Measurements from ENCODE around the gene INPP5A. TPM values are rescaled to one million over a fixed set of nuclear protein-coding genes. Genes with fewer than 3 reads are reported as not detected.

The INPP5A gene
- total RNA-seq, 1 donor from 2014 or later, result 30.6 TPM

DNA sequence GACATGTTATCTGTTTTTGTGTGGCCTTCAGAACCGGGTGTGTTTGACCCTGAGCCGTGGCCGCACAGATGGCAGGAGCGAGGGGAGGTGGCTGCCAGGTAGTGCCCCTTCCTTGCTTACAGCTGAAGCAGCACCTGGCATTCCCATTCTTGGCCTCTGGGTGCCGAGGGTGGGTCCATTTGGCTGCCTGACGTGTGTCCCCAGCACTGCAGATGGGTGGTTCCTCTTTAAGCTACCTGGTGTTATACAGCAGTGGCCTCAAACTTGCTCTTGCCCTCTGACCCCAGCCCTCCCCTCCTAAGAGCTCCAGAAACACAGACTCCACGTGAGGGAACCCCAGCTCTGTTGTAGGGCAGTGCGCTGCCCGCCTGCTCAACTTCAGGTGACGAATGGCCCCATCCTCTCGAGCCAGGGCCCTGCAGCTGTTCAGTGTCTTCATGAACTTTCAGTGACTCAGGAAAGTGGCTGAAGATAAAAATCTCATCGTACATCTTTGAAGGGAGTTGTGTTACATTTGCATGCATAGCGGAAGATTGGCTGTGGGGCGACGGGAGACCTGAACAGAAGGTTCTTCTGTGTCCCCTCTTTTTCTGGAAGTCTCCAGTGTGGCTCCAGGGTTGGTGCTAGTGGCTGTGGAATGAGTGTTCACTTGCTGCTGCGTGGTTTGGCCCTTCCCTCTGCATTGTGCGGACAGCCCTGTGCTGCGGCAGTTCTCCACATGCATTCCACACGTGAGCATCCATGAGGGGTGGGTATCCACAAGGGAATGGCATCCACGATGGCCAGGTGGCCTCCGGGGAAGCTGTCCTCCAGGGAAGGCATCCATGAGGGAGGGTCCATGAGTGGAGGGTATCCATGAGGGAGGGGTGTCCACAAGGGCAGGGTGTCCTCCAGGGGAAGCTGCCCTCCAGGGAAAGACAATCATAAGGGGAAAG is 91.6 kb downstream of the INPP5A start:
- H3K4me1 Mint-ChIP-seq (ENCODE audit: low read depth), result peaks cover 9% of the 10 kb centered on the region
- H3K4me3 Mint-ChIP-seq (ENCODE audit: low read depth), result no peak overlapping the region
- no peak overlapping the region for H3K27ac Mint-ChIP-seq
- TF ChIP-seq, protein P1, sequence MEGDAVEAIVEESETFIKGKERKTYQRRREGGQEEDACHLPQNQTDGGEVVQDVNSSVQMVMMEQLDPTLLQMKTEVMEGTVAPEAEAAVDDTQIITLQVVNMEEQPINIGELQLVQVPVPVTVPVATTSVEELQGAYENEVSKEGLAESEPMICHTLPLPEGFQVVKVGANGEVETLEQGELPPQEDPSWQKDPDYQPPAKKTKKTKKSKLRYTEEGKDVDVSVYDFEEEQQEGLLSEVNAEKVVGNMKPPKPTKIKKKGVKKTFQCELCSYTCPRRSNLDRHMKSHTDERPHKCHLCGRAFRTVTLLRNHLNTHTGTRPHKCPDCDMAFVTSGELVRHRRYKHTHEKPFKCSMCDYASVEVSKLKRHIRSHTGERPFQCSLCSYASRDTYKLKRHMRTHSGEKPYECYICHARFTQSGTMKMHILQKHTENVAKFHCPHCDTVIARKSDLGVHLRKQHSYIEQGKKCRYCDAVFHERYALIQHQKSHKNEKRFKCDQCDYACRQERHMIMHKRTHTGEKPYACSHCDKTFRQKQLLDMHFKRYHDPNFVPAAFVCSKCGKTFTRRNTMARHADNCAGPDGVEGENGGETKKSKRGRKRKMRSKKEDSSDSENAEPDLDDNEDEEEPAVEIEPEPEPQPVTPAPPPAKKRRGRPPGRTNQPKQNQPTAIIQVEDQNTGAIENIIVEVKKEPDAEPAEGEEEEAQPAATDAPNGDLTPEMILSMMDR (IDR thresholded peaks at IDR 0.05; ENCODE audit: unreplicated experiment), result no peak
- H3K27me3 Mint-ChIP-seq, result peaks cover 7% of the 10 kb centered on the region
- H3K36me3 Mint-ChIP-seq (ENCODE audit: insufficient read depth), result no peaks in the 10 kb centered on the region
- DNase-seq (ENCODE audit: low spot score, unreplicated experiment), result no peak
- no peaks in the 10 kb centered on the region for H3K9me3 Mint-ChIP-seq (ENCODE audit: low read depth)

DNA sequence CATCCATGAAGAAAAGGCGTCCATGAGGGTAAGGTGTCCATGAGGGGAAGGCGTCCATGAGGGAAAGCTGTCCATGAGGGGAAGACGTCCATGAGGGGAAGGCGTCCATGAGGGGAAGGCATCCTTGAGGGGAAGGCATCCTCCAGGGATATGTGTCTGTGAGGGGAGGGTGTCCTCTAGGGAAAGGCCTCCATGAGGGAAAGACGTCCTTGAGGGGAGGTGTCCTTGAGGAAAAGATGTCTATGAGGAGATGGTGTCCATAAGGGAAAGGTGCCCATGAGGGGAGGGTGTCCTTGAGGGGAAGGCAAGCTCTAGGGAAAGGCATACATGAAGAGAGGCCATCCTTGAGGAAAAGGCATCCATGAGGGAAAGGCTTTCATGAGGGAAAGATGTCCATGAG is 92.6 kb downstream of the INPP5A start:
- H3K27ac Mint-ChIP-seq, result no peak overlapping the region
- no peak overlapping the region for H3K4me3 Mint-ChIP-seq (ENCODE audit: low read depth)
- no peaks in the 10 kb centered on the region for H3K9me3 Mint-ChIP-seq (ENCODE audit: low read depth)

DNA sequence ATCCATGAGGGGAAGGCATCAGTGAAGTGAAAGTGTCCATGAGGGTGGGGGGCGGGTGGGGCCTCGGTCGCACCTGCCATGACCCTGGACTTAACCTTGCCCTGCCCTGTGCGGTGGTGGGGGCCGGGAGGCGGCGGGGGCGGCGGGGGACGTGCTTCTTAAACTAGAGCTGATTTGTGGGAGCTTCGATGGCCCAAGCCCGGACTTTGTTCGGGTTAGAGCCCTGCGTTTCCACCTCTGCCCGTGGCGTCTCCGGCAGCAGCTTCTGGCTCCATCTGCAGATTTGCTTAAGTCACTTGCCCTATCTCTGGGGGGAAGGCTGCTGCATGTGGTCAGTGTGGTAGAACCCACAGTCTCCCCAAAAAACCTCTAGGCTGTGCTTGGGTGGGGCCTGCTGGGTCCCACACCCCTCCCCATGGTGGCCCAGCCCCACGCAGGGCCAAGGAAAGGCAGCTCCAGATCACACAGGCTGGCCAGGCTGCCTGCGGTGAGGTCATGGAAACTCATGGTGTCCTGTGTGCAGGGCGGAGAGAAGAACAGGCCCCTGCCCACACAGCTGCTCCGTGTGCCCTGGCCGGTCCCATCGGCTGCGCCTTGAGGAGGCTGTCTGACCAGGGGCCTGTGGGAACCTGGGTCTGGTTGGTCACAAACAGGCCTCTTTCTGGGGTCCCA is 93.2 kb downstream of the INPP5A start:
- Mint-ChIP-seq H3K27ac (no peak overlapping the region), H3K4me3 (ENCODE audit: low read depth) (no peak overlapping the region), H3K36me3 (ENCODE audit: insufficient read depth) (no peaks in the 10 kb centered on the region), H3K4me1 (ENCODE audit: low read depth) (peaks cover 9% of the 10 kb centered on the region), H3K27me3 (peaks cover 7% of the 10 kb centered on the region), H3K9me3 (ENCODE audit: low read depth) (no peaks in the 10 kb centered on the region)
- DNase-seq (ENCODE audit: low spot score, unreplicated experiment), result no peak
- TF ChIP-seq, protein P1 (IDR thresholded peaks at IDR 0.05; ENCODE audit: unreplicated experiment), result no peak

More for the DNA sequence above, 92.6 kb downstream of the INPP5A start:
- Mint-ChIP-seq H3K4me1 (ENCODE audit: low read depth) (peaks cover 9% of the 10 kb centered on the region), H3K36me3 (ENCODE audit: insufficient read depth) (no peaks in the 10 kb centered on the region), H3K27me3 (peaks cover 7% of the 10 kb centered on the region)
- TF ChIP-seq, protein P1 (IDR thresholded peaks at IDR 0.05; ENCODE audit: unreplicated experiment), result no peak
- DNase-seq (ENCODE audit: low spot score, unreplicated experiment), result no peak

DNA sequence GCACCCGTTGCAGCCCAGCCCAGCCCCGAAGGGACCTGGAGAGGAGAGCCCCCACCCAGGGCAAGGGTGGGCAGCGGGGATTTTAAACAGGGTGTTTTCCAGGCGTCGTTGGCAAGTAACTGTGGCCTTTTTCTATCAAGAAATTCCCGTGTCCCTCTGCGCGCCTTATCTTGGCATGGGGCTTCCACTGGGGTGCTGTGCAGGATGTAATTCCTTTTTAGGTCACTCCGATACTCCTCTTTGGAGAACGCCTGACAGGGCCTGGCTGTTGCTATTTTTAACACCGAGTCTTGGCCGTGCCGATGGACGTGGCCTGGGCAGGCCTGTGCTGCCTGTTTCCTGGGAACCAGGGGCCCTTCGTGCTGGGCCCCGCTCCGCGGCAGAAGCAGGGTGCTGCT is 93.8 kb downstream of the INPP5A start:
- peaks cover 9% of the 10 kb centered on the region for H3K4me1 Mint-ChIP-seq (ENCODE audit: low read depth)
- TF ChIP-seq, protein P1 (IDR thresholded peaks at IDR 0.05; ENCODE audit: unreplicated experiment), result no peak
- peaks cover 7% of the 10 kb centered on the region for H3K27me3 Mint-ChIP-seq
- H3K27ac Mint-ChIP-seq, result no peak overlapping the region
- H3K36me3 Mint-ChIP-seq (ENCODE audit: insufficient read depth), result no peaks in the 10 kb centered on the region
- DNase-seq (ENCODE audit: low spot score, unreplicated experiment), result no peak
- no peak overlapping the region for H3K4me3 Mint-ChIP-seq (ENCODE audit: low read depth)
- no peaks in the 10 kb centered on the region for H3K9me3 Mint-ChIP-seq (ENCODE audit: low read depth)

DNA sequence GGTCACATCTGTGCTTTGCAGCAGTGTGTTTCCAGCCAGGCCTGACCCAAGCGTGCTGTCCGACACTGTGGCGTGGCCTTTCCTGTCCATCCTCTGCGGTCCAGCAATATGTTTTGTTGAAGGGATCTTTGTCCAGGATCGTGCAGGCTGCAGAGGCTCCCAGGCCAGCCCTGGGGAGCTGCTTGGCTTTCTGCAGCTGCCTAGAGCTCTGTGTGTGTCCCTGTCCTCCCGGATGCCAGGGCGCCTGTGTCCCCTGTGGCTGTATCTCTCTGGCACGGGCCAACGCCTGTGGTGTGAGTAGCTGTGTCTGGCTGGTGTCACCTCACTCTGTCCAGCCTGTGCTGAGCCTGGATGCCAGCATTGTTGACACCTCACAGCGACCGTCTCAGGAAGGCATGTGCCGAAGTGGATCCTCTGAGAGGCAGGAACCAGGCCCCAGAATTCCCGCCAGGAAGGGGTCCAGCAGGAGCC is 94.5 kb downstream of the INPP5A start:
- Mint-ChIP-seq H3K4me1 (ENCODE audit: low read depth) (peaks cover 9% of the 10 kb centered on the region), H3K36me3 (ENCODE audit: insufficient read depth) (no peaks in the 10 kb centered on the region), H3K27me3 (peaks cover 7% of the 10 kb centered on the region), H3K9me3 (ENCODE audit: low read depth) (no peaks in the 10 kb centered on the region), H3K4me3 (ENCODE audit: low read depth) (no peak overlapping the region), H3K27ac (no peak overlapping the region)
- DNase-seq (ENCODE audit: low spot score, unreplicated experiment), result no peak
- TF ChIP-seq, protein P1 (IDR thresholded peaks at IDR 0.05; ENCODE audit: unreplicated experiment), result no peak

Measured in progenitor cell of endocrine pancreas (in vitro differentiated cells).